Astrocyte (in vitro differentiated cells and primary cell): ENCODE data around the gene ADAM22. TPM values are rescaled to one million over a fixed set of nuclear protein-coding genes. Genes with fewer than 3 reads are reported as not detected.

Experiments
- DNase-seq: peaks from one replicate; pipeline ENCODE4 v3.0.0-alpha.2; 2010; ENCODE audit warnings: low read depth
- FAIRE-seq: peaks from 2 replicates; lab custom pipeline; 2011; peaks lifted over from hg19 to GRCh38; lab: Jason Lieb, UNC
- H2AFZ ChIP-seq: 2 replicates; pipeline ENCODE4 v1.6.0; 2012; ENCODE audit warnings: low read depth, low read length, inconsistent platforms
- H3K27ac ChIP-seq: 2 replicates; pipeline ENCODE4 v1.5.1; 2011; ENCODE audit warnings: low read depth, low read length, inconsistent platforms
- H3K27me3 ChIP-seq: 2 replicates; pipeline ENCODE4 v1.6.0; 2011; ENCODE audit warnings: low read length, inconsistent platforms; ENCODE audit not compliant: insufficient read depth
- H3K36me3 ChIP-seq: 2 replicates; pipeline ENCODE4 v1.5.1; 2011; ENCODE audit warnings: low read length, inconsistent platforms; ENCODE audit not compliant: insufficient read depth
- H3K4me1 ChIP-seq: 2 replicates; pipeline ENCODE4 v1.5.1; 2011; ENCODE audit warnings: low read length, inconsistent platforms; ENCODE audit not compliant: insufficient read depth
- H3K4me2 ChIP-seq: 2 replicates; pipeline ENCODE4 v1.6.0; 2012; ENCODE audit warnings: low read length, inconsistent platforms
- H3K4me3 ChIP-seq: 2 replicates; pipeline ENCODE4 v1.5.1; 2011; ENCODE audit warnings: low read depth, mild to moderate bottlenecking, low read length, inconsistent platforms; ENCODE audit not compliant: insufficient read depth
- H3K79me2 ChIP-seq: 2 replicates; pipeline ENCODE4 v1.6.0; 2012; ENCODE audit warnings: mild to moderate bottlenecking, low read length, inconsistent platforms; ENCODE audit not compliant: insufficient read depth
- H3K9ac ChIP-seq: 2 replicates; pipeline ENCODE4 v1.6.0; 2012; ENCODE audit warnings: mild to moderate bottlenecking, low read length, inconsistent platforms
- H3K9me3 ChIP-seq: 2 replicates; pipeline ENCODE4 v1.5.1; 2012; ENCODE audit warnings: low read depth, mild to moderate bottlenecking, low read length, inconsistent platforms; ENCODE audit not compliant: insufficient read depth
- H4K20me1 ChIP-seq: 2 replicates; pipeline ENCODE4 v1.6.0; 2012; ENCODE audit warnings: low read length, inconsistent platforms; ENCODE audit not compliant: insufficient read depth
- H3K27ac Mint-ChIP-seq: one replicate; pipeline ENCODE4 v1.8.0; 2021; ENCODE audit warnings: mild to moderate bottlenecking, mixed read lengths; ENCODE audit not compliant: unreplicated experiment
- H3K27me3 Mint-ChIP-seq: one replicate; pipeline ENCODE4 v1.8.0; 2021; ENCODE audit warnings: low read depth, mixed read lengths; ENCODE audit not compliant: unreplicated experiment
- H3K36me3 Mint-ChIP-seq: one replicate; pipeline ENCODE4 v1.8.0; 2021; ENCODE audit warnings: low read depth, mixed read lengths; ENCODE audit not compliant: unreplicated experiment
- H3K4me1 Mint-ChIP-seq: one replicate; pipeline ENCODE4 v1.8.0; 2021; ENCODE audit warnings: low read depth, mixed read lengths; ENCODE audit not compliant: unreplicated experiment
- H3K4me3 Mint-ChIP-seq: one replicate; pipeline ENCODE4 v1.8.0; 2021; ENCODE audit warnings: mild to moderate bottlenecking, moderate library complexity, mixed read lengths; ENCODE audit not compliant: unreplicated experiment
- H3K9me3 Mint-ChIP-seq: one replicate; pipeline ENCODE4 v1.8.0; 2021; ENCODE audit warnings: mild to moderate bottlenecking, mixed read lengths; ENCODE audit not compliant: unreplicated experiment
- CTCF ChIP-seq: IDR thresholded peaks from 2 replicates; pipeline ENCODE4 v1.5.1; 2011; ENCODE audit warnings: low read depth, mild to moderate bottlenecking, inconsistent platforms, low read length, moderate library complexity; ENCODE audit not compliant: insufficient read depth
- EZH2 ChIP-seq: IDR thresholded peaks from 2 replicates; pipeline ENCODE4 v1.6.1; 2012; ENCODE audit warnings: mild to moderate bottlenecking, low read length, inconsistent platforms; ENCODE audit not compliant: insufficient read depth
- total RNA-seq: library from RNA; stranded (reverse); gene quantifications from 2 replicates; pipeline ENCODE4 v1.2.1, GENCODE V29; 2021

Gene ADAM22
- total RNA-seq, 1 donor from 2014 or later = 1.5 TPM

DNA sequence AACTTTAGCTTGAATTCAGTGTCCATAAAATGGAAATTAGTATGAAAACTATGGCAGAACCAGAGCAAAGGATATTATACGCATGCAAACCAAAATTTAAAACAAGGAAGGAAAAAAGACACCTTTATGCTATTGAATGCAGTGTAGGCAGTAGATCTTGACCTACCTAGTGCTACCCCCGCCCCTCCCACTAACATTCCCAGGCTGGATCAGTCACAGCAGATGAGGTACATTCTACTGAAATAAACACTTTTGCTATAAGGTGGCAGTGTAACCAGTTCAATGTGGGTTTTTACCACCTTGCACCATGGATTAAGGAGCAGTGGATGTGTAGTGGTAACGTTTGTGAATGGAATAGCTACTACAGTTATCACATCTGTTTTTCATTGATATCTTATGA is 257.9 kb downstream of the ADAM22 start:
- no peak overlapping the region for H3K4me2 ChIP-seq
- H3K9me3 ChIP-seq = peaks cover 6% of the 10 kb centered on the region
- H3K27ac ChIP-seq = no peak overlapping the region
- H3K36me3 Mint-ChIP-seq = peaks cover 1% of the 10 kb centered on the region
- H3K79me2 ChIP-seq = no peaks in the 10 kb centered on the region
- TF ChIP-seq CTCF = no peak
- TF ChIP-seq EZH2 = no peak
- H3K9ac ChIP-seq = no peak overlapping the region
- H4K20me1 ChIP-seq = no peaks in the 10 kb centered on the region
- DNase-seq (no peak), FAIRE-seq (no peak)
- no peak overlapping the region for H3K4me3 ChIP-seq
- no peak overlapping the region for H2AFZ ChIP-seq
- no peaks in the 10 kb centered on the region for H3K36me3 ChIP-seq
- H3K9me3 Mint-ChIP-seq = no peaks in the 10 kb centered on the region
- H3K4me3 Mint-ChIP-seq = no peak overlapping the region
- H3K4me1 Mint-ChIP-seq = no peaks in the 10 kb centered on the region
- no peak overlapping the region for H3K27ac Mint-ChIP-seq
- H3K4me1 ChIP-seq = no peaks in the 10 kb centered on the region
- no peaks in the 10 kb centered on the region for H3K27me3 Mint-ChIP-seq
- no peaks in the 10 kb centered on the region for H3K27me3 ChIP-seq

GRCh38 chr7:88200261-88200660 is 266.2 kb downstream of the ADAM22 start:
- peaks cover 15% of the 10 kb centered on the region for H3K36me3 ChIP-seq
- no peak overlapping the region for H3K27ac Mint-ChIP-seq
- H2AFZ ChIP-seq = no peak overlapping the region
- no peak overlapping the region for H3K9ac ChIP-seq
- no peaks in the 10 kb centered on the region for H3K27me3 Mint-ChIP-seq
- no peak for FAIRE-seq
- no peaks in the 10 kb centered on the region for H3K4me1 Mint-ChIP-seq
- H3K4me1 ChIP-seq = no peaks in the 10 kb centered on the region
- no peak overlapping the region for H3K4me3 ChIP-seq
- no peaks in the 10 kb centered on the region for H3K9me3 ChIP-seq
- no peak overlapping the region for H3K27ac ChIP-seq
- H4K20me1 ChIP-seq = no peaks in the 10 kb centered on the region
- H3K79me2 ChIP-seq = no peaks in the 10 kb centered on the region
- no peak overlapping the region for H3K4me2 ChIP-seq
- no peak for DNase-seq
- no peaks in the 10 kb centered on the region for H3K27me3 ChIP-seq
- peaks cover 2% of the 10 kb centered on the region for H3K9me3 Mint-ChIP-seq
- TF ChIP-seq CTCF (no peak), EZH2 (no peak)
- H3K36me3 Mint-ChIP-seq = peaks cover 7% of the 10 kb centered on the region
- no peak overlapping the region for H3K4me3 Mint-ChIP-seq

DNA sequence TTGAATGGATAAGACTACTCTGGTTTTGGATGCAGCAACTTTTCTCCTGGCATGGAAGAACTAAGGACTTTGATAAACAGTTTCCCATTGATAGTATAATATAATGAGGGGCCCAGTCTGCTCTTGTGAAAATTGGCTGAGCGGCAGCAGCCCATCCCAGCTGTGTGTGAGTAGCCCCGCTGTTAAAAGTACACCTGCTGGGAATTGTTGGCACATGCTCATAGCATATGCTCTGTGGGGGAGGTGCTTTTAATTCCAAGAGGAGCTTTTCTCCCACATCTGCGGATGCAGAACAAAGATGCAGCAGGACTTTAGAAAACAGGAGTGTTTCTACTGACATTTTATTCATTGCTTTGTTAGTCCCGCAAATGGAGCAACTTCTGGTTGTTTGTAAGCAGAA is 266.7 kb downstream of the ADAM22 start:
- H4K20me1 ChIP-seq = no peaks in the 10 kb centered on the region
- TF ChIP-seq CTCF (no peak), EZH2 (no peak)
- FAIRE-seq = no peak
- H3K4me3 ChIP-seq = no peak overlapping the region
- H3K27me3 Mint-ChIP-seq = no peaks in the 10 kb centered on the region
- H3K4me2 ChIP-seq = no peak overlapping the region
- H3K4me3 Mint-ChIP-seq = no peak overlapping the region
- H3K36me3 ChIP-seq = peaks cover 19% of the 10 kb centered on the region
- H3K9me3 Mint-ChIP-seq = peaks cover 2% of the 10 kb centered on the region
- H3K27ac ChIP-seq = no peak overlapping the region
- no peaks in the 10 kb centered on the region for H3K4me1 Mint-ChIP-seq
- no peaks in the 10 kb centered on the region for H3K4me1 ChIP-seq
- no peak overlapping the region for H3K9ac ChIP-seq
- peaks cover 7% of the 10 kb centered on the region for H3K36me3 Mint-ChIP-seq
- no peak for DNase-seq
- H3K27me3 ChIP-seq = no peaks in the 10 kb centered on the region
- no peaks in the 10 kb centered on the region for H3K9me3 ChIP-seq
- H3K79me2 ChIP-seq = no peaks in the 10 kb centered on the region
- H3K27ac Mint-ChIP-seq = no peak overlapping the region
- H2AFZ ChIP-seq = no peak overlapping the region
